HEK293 (cell line): Measurements from ENCODE around the gene CPD.

Experiments
- MEIS1 ChIP-seq: sonication (generic); formaldehyde crosslinking; IDR thresholded peaks from 2 replicates; pipeline ENCODE4 v1.8.1; 2022; ENCODE audit warnings: missing genetic modification reagents, mild to moderate bottlenecking, borderline replicate concordance
- ZFP69B ChIP-seq: fragments of 450-650 bp; formaldehyde crosslinking; IDR thresholded peaks from 2 replicates; pipeline ENCODE4 v1.5.1; 2016; ENCODE audit warnings: missing biosample characterization, missing genetic modification characterization
- ZNF114 ChIP-seq: fragments of 450-650 bp; formaldehyde crosslinking; IDR thresholded peaks from 2 replicates; pipeline ENCODE4 v1.5.0; 2017; ENCODE audit warnings: missing biosample characterization, missing genetic modification characterization
- ZNF791 ChIP-seq: fragments of 450-650 bp; formaldehyde crosslinking; IDR thresholded peaks from 2 replicates; pipeline ENCODE4 v1.5.1; 2016; ENCODE audit warnings: missing biosample characterization, missing genetic modification characterization
- TF ChIP-seq, protein P1 (sequence below): fragments of 450-650 bp; formaldehyde crosslinking; IDR thresholded peaks from 2 replicates; pipeline ENCODE4 v1.5.1; 2016; ENCODE audit warnings: missing biosample characterization, missing genetic modification characterization
- TF ChIP-seq, protein P2 (sequence below): fragments of 450-650 bp; formaldehyde crosslinking; conservative IDR thresholded peaks from 2 replicates; pipeline ENCODE4 v1.5.1; 2016; ENCODE audit warnings: low read depth, missing biosample characterization, missing genetic modification characterization
- TF ChIP-seq, protein P3 (sequence below): fragments of 450-650 bp; formaldehyde crosslinking; IDR thresholded peaks from 2 replicates; pipeline ENCODE4 v1.5.1; 2016; ENCODE audit warnings: missing biosample characterization, missing genetic modification characterization

DNA sequence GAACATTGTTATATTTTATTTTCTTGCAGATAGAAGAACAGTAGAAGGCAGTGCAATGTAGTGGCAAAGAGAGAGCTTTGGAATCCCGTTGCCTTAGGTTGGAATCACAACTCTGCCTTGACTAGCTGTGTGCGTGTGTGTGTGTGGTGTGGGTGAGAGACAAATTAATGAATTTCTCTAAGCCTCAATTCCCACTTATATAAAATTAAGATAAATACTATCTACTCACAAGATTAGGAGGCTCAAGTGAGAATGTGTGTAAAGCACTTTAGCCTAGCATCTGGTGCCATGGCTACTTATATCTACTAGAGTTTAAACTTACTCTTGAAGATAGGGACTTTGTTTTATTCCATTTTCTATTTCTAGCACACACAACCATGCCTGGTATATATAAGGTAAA is 12.8 kb downstream of the CPD start:
- TF ChIP-seq, protein P1, sequence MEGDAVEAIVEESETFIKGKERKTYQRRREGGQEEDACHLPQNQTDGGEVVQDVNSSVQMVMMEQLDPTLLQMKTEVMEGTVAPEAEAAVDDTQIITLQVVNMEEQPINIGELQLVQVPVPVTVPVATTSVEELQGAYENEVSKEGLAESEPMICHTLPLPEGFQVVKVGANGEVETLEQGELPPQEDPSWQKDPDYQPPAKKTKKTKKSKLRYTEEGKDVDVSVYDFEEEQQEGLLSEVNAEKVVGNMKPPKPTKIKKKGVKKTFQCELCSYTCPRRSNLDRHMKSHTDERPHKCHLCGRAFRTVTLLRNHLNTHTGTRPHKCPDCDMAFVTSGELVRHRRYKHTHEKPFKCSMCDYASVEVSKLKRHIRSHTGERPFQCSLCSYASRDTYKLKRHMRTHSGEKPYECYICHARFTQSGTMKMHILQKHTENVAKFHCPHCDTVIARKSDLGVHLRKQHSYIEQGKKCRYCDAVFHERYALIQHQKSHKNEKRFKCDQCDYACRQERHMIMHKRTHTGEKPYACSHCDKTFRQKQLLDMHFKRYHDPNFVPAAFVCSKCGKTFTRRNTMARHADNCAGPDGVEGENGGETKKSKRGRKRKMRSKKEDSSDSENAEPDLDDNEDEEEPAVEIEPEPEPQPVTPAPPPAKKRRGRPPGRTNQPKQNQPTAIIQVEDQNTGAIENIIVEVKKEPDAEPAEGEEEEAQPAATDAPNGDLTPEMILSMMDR (tag by site-specific recombination) = no peak
- TF ChIP-seq MEIS1 (CRISPR knock-in tag) (no peak), ZNF791 (tag by site-specific recombination) (no peak), ZNF114 (tag by site-specific recombination) (no peak), ZFP69B (tag by site-specific recombination) (no peak)
- TF ChIP-seq, protein P2, sequence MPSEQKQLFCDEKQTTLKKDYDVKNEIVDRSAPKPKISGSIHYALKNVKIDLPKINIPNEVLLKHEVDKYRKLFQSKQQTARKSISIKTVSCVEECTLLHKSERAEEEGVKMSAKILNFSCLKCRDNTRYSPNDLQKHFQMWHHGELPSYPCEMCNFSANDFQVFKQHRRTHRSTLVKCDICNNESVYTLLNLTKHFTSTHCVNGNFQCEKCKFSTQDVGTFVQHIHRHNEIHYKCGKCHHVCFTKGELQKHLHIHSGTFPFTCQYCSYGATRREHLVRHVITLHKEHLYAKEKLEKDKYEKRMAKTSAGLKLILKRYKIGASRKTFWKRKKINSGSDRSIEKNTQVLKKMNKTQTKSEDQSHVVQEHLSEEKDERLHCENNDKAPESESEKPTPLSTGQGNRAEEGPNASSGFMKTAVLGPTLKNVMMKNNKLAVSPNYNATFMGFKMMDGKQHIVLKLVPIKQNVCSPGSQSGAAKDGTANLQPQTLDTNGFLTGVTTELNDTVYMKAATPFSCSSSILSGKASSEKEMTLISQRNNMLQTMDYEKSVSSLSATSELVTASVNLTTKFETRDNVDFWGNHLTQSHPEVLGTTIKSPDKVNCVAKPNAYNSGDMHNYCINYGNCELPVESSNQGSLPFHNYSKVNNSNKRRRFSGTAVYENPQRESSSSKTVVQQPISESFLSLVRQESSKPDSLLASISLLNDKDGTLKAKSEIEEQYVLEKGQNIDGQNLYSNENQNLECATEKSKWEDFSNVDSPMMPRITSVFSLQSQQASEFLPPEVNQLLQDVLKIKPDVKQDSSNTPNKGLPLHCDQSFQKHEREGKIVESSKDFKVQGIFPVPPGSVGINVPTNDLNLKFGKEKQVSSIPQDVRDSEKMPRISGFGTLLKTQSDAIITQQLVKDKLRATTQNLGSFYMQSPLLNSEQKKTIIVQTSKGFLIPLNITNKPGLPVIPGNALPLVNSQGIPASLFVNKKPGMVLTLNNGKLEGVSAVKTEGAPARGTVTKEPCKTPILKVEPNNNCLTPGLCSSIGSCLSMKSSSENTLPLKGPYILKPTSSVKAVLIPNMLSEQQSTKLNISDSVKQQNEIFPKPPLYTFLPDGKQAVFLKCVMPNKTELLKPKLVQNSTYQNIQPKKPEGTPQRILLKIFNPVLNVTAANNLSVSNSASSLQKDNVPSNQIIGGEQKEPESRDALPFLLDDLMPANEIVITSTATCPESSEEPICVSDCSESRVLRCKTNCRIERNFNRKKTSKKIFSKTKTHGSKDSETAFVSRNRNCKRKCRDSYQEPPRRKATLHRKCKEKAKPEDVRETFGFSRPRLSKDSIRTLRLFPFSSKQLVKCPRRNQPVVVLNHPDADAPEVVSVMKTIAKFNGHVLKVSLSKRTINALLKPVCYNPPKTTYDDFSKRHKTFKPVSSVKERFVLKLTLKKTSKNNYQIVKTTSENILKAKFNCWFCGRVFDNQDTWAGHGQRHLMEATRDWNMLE (tag by site-specific recombination) = no peak
- TF ChIP-seq, protein P3, sequence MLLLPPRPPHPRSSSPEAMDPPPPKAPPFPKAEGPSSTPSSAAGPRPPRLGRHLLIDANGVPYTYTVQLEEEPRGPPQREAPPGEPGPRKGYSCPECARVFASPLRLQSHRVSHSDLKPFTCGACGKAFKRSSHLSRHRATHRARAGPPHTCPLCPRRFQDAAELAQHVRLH = no peak
